ENCODE measurements around the gene ALDH1A2.

ALDH1A2 gene

GRCh38 chr15:57941816-57942215 is 123.7 kb downstream of the ALDH1A2 start:
- no peak for DNase-seq

- DNase-seq: no peak
These were observed 133.2 kb downstream of the ALDH1A2 start for GRCh38 chr15:57932348-57932747.

- no peak for DNase-seq
These were observed 133.9 kb downstream of the ALDH1A2 start for GRCh38 chr15:57931570-57931969.

- peak; percentile 67 for DNase-seq
These were observed 138.3 kb downstream of the ALDH1A2 start for GRCh38 chr15:57927091-57927631.

- no peak for DNase-seq
These were observed 139.9 kb downstream of the ALDH1A2 start for GRCh38 chr15:57925650-57926049.

GRCh38 chr15:57924598-57924997 is 140.9 kb downstream of the ALDH1A2 start:
- DNase-seq: peak; percentile 60

GRCh38 chr15:57923750-57924149 is 141.8 kb downstream of the ALDH1A2 start:
- no peak for DNase-seq

- no peak for DNase-seq
These were observed 142.2 kb downstream of the ALDH1A2 start for GRCh38 chr15:57923306-57923705.

GRCh38 chr15:57922776-57923175 is 142.7 kb downstream of the ALDH1A2 start:
- DNase-seq: peak; percentile 9

- DNase-seq: no peak
These were observed 144.1 kb downstream of the ALDH1A2 start for GRCh38 chr15:57921371-57921770.

- DNase-seq: no peak
These were observed 144.6 kb downstream of the ALDH1A2 start for GRCh38 chr15:57920911-57921310.

- no peak for DNase-seq
These were observed 145.8 kb downstream of the ALDH1A2 start for GRCh38 chr15:57919754-57920153.

GRCh38 chr15:57917998-57918397 is 147.5 kb downstream of the ALDH1A2 start:
- DNase-seq: no peak

- no peak for DNase-seq
These were observed 148.8 kb downstream of the ALDH1A2 start for GRCh38 chr15:57916695-57917094.

- no peak for DNase-seq
These were observed 149.5 kb downstream of the ALDH1A2 start for GRCh38 chr15:57915827-57916531.

- DNase-seq: peak; percentile 64
These were observed 151.0 kb downstream of the ALDH1A2 start for GRCh38 chr15:57914350-57915055.

- DNase-seq: no peak
These were observed 154.3 kb downstream of the ALDH1A2 start for GRCh38 chr15:57911247-57911646.

- no peak for DNase-seq
These were observed 154.8 kb downstream of the ALDH1A2 start for GRCh38 chr15:57910672-57911071.

GRCh38 chr15:57909388-57909787 is 156.1 kb downstream of the ALDH1A2 start:
- no peak for DNase-seq

- DNase-seq: no peak
These were observed 161.9 kb downstream of the ALDH1A2 start for GRCh38 chr15:57903626-57904025.
